H9 (cell line): ENCODE measurements around the gene SLC9A2. TPM values are rescaled to one million over a fixed set of nuclear protein-coding genes. Genes with fewer than 3 reads are reported as not detected.

ENCODE experiments used
- DNase-seq: peaks from one replicate; pipeline ENCODE4 v3.0.0-alpha.2; 2017
- H2AFZ ChIP-seq: one replicate; pipeline ENCODE4 v1.6.1; 2013; ENCODE audit warnings: mild to moderate bottlenecking, low read length, control low read depth, moderate library complexity
- H2AK5ac ChIP-seq: 2 replicates; pipeline ENCODE4 v1.6.1; 2013; ENCODE audit warnings: low read length, control low read depth, mixed read lengths; ENCODE audit not compliant: insufficient read length
- H2BK120ac ChIP-seq: one replicate; pipeline ENCODE4 v1.6.1; 2013; ENCODE audit warnings: low read depth, mild to moderate bottlenecking, low read length, control low read depth, inconsistent platforms; ENCODE audit not compliant: poor library complexity, severe bottlenecking
- H2BK12ac ChIP-seq: 2 replicates; pipeline ENCODE4 v1.6.1; 2013; ENCODE audit warnings: low read length, control low read depth, mixed read lengths, low read depth; ENCODE audit not compliant: insufficient read length
- H2BK15ac ChIP-seq: 2 replicates; pipeline ENCODE4 v1.6.1; 2013; ENCODE audit warnings: low read depth, low read length, control low read depth
- H2BK20ac ChIP-seq: one replicate; pipeline ENCODE4 v1.6.1; 2013; ENCODE audit warnings: low read depth, mild to moderate bottlenecking, low read length, control low read depth, inconsistent platforms; ENCODE audit not compliant: poor library complexity, severe bottlenecking
- H2BK5ac ChIP-seq: 2 replicates; pipeline ENCODE4 v1.6.1; 2013; ENCODE audit warnings: low read length, control low read depth, mixed read lengths; ENCODE audit not compliant: insufficient read length
- H3K14ac ChIP-seq: 2 replicates; pipeline ENCODE4 v1.6.1; 2013; ENCODE audit warnings: low read length, control low read depth; ENCODE audit not compliant: insufficient read depth
- H3K18ac ChIP-seq: 2 replicates; pipeline ENCODE4 v1.6.1; 2013; ENCODE audit warnings: low read depth, mild to moderate bottlenecking, mixed read lengths, low read length, control low read depth; ENCODE audit not compliant: insufficient read length
- H3K23ac ChIP-seq: 2 replicates; pipeline ENCODE4 v1.6.1; 2013; ENCODE audit warnings: low read length, control low read depth, mixed read lengths, low read depth; ENCODE audit not compliant: insufficient read length
- H3K23me2 ChIP-seq: 2 replicates; pipeline ENCODE4 v1.6.1; 2013; ENCODE audit warnings: low read depth, mild to moderate bottlenecking, mixed read lengths, low read length, control low read depth; ENCODE audit not compliant: insufficient read length, poor library complexity, severe bottlenecking
- H3K27ac ChIP-seq: 2 replicates; pipeline ENCODE4 v1.5.1; 2013; ENCODE audit warnings: low read length, control low read depth, mixed read lengths, low read depth; ENCODE audit not compliant: insufficient read length
- H3K27me3 ChIP-seq: 2 replicates; pipeline ENCODE4 v1.6.1; 2013; ENCODE audit warnings: low read length, control low read depth, inconsistent platforms; ENCODE audit not compliant: insufficient read depth
- H3K4ac ChIP-seq: 2 replicates; pipeline ENCODE4 v1.6.1; 2013; ENCODE audit warnings: low read depth, mild to moderate bottlenecking, control low read depth, inconsistent platforms, low read length, moderate library complexity
- H3K4me1 ChIP-seq: 2 replicates; pipeline ENCODE4 v1.6.1; 2013; ENCODE audit warnings: low read length, control low read depth, inconsistent platforms; ENCODE audit not compliant: insufficient read depth
- H3K4me2 ChIP-seq: 2 replicates; pipeline ENCODE4 v1.6.1; 2013; ENCODE audit warnings: low read length, control low read depth, mixed read lengths; ENCODE audit not compliant: insufficient read length, insufficient read depth
- H3K56ac ChIP-seq: 2 replicates; pipeline ENCODE4 v1.6.1; 2013; ENCODE audit warnings: low read depth, mild to moderate bottlenecking, mixed read lengths, low read length, control low read depth; ENCODE audit not compliant: insufficient read length
- H3K79me1 ChIP-seq: 2 replicates; pipeline ENCODE4 v1.6.1; 2013; ENCODE audit warnings: low read depth, mild to moderate bottlenecking, moderate library complexity, low read length, control low read depth, inconsistent platforms; ENCODE audit not compliant: insufficient read depth, poor library complexity, severe bottlenecking
- H3K79me2 ChIP-seq: 2 replicates; pipeline ENCODE4 v1.6.1; 2013; ENCODE audit warnings: low read length, control low read depth, inconsistent platforms; ENCODE audit not compliant: insufficient read depth
- H3K9ac ChIP-seq: 2 replicates; pipeline ENCODE4 v1.6.1; 2013; ENCODE audit warnings: low read length, control low read depth, mixed read lengths; ENCODE audit not compliant: insufficient read length; ENCODE audit errors: extremely low read depth
- H3K9me3 ChIP-seq: one replicate; pipeline ENCODE4 v1.6.1; 2013; ENCODE audit warnings: low read depth, low read length, inconsistent platforms; ENCODE audit not compliant: control insufficient read depth
- H3T11ph ChIP-seq: one replicate; pipeline ENCODE4 v1.6.1; 2013; ENCODE audit warnings: mild to moderate bottlenecking, low read length, control low read depth, inconsistent platforms
- H4K20me1 ChIP-seq: one replicate; pipeline ENCODE4 v1.6.1; 2013; ENCODE audit not compliant: control insufficient read depth, insufficient read length, insufficient read depth
- H4K5ac ChIP-seq: 2 replicates; pipeline ENCODE4 v1.6.1; 2013; ENCODE audit warnings: low read depth, mild to moderate bottlenecking, mixed read lengths, low read length, control low read depth; ENCODE audit not compliant: insufficient read length
- H4K8ac ChIP-seq: replicated peaks from 2 replicates; pipeline ENCODE4 v1.6.1; 2013; ENCODE audit warnings: low read length, control low read depth, mixed read lengths, low read depth; ENCODE audit not compliant: insufficient read length
- H4K91ac ChIP-seq: 2 replicates; pipeline ENCODE4 v1.6.1; 2013; ENCODE audit warnings: low read depth, mild to moderate bottlenecking, moderate library complexity, mixed read lengths, low read length, control low read depth; ENCODE audit not compliant: insufficient read length
- H3K27ac Mint-ChIP-seq, 3 experiments: 2 replicates in 2 of 3; 3 replicates in 1 of 3; pipeline ENCODE4 v1.8.0; 2020 to 2021; ENCODE audit warnings: mixed read lengths in 3 of 3, mild to moderate bottlenecking in 1 of 3, moderate library complexity in 1 of 3
- H3K27me3 Mint-ChIP-seq: 2 replicates; pipeline ENCODE4 v1.8.0; 2021; ENCODE audit warnings: low read depth, mild to moderate bottlenecking, moderate library complexity, mixed read lengths
- H3K36me3 Mint-ChIP-seq, 3 experiments: 2 replicates in 2 of 3; 3 replicates in 1 of 3; pipeline ENCODE4 v1.8.0; 2020 to 2021; ENCODE audit warnings: low read depth in 3 of 3, mixed read lengths in 3 of 3; ENCODE audit not compliant: insufficient read depth in 1 of 3
- H3K4me1 Mint-ChIP-seq, 2 experiments: 2 replicates each; pipeline ENCODE4 v1.8.0; 2020; ENCODE audit warnings: mixed read lengths in 2 of 2
- H3K4me3 Mint-ChIP-seq, 2 experiments: 2 replicates in 1 of 2; 3 replicates in 1 of 2; pipeline ENCODE4 v1.8.0; 2020 to 2021; ENCODE audit warnings: mild to moderate bottlenecking in 2 of 2, mixed read lengths in 2 of 2, moderate library complexity in 1 of 2
- H3K9me3 Mint-ChIP-seq, 2 experiments: 2 replicates in 1 of 2; 3 replicates in 1 of 2; pipeline ENCODE4 v1.8.0; 2020; ENCODE audit warnings: mild to moderate bottlenecking in 2 of 2, mixed read lengths in 2 of 2, moderate library complexity in 1 of 2
- WGBS: extraction: QIAGEN DNeasy Blood & Tissue Kit; methylation state at CpG from one replicate; pipeline ENCODE4 v1.1.7; 2013; ENCODE audit warnings: missing lambda C conversion rate, low lambda C conversion rate, mixed read lengths; ENCODE audit not compliant: insufficient read length; ENCODE audit errors: extremely low coverage; 5-methylcytosine and 5-hydroxymethylcytosine counted together
- total RNA-seq: library from RNA; stranded (reverse); gene quantifications from 2 replicates; pipeline ENCODE4 v1.2.1, GENCODE V29; 2021
- TF ChIP-seq, protein P1 (sequence below): fragments of 200-600 bp; sonication (generic); conservative IDR thresholded peaks from 3 replicates; pipeline ENCODE4 v1.8.0; 2021; ENCODE audit warnings: antibody characterized with exemption, mild to moderate bottlenecking

SLC9A2 gene
- total RNA-seq, 1 experiment from 2014 or later: 0.04 TPM

DNA sequence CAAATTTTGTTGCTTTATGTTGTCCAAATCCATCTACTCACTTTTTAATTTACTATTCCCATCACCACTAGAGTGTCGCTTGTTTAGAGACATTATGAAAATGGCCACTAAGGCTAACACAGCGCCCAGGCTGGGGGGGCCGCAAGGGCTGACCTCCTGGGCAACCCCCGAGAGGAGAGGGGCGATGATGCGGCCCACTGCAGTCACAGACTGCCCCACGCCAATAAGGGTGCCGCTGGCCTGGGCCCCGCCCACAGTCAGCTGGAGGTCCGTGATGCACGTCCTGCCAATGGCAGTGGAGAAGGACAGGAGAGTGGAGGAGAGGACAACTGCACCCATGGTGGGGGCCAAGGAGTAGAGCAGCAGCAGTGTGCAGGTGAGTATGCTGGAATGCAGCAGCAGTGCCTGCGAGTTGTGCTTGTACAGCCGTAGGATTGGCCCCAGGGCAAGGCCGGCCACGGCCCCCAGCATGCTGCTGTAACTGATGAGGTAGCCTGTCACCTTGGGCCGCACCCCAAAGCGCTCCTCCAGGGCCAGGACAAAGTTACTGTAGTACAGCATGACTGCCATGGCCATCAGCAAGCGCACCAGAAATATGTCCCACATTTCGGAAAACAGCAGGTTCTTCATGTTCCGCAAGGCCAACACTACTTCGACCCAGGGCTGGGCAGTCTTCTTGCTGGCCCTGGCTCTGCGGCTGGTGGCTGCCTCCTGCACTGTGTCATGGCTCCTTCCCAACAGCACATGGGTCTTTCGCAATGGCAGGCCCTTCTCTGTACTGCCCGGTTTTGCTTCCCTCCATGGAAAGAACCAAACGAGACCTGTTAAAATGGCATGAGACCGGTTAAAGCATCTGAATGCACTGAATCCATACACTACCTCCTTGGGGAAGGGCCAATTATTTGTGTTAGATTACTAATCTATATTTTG lies 99.3 kb downstream of the SLC9A2 start:
- Histone ChIP-seq H2AFZ (no peak overlapping the region), H3K4me2 (no peak overlapping the region), H3K4me1 (no peaks in the 10 kb centered on the region), H3K79me1 (no peaks in the 10 kb centered on the region), H2BK15ac (no peak overlapping the region), H3K79me2 (no peaks in the 10 kb centered on the region), H4K20me1 (no peaks in the 10 kb centered on the region), H4K91ac (no peak overlapping the region), H4K5ac (no peak overlapping the region), H3K56ac (no peak overlapping the region), H3K23me2 (no peaks in the 10 kb centered on the region), H3K27ac (no peak overlapping the region), H2BK5ac (no peak overlapping the region), H2BK12ac (no peak overlapping the region), H4K8ac (no peak overlapping the region), H2BK20ac (no peak overlapping the region), H3T11ph (no peak overlapping the region), H3K23ac (no peak overlapping the region), H3K4ac (no peak overlapping the region), H3K9ac (no peak overlapping the region), H2BK120ac (no peak overlapping the region), H3K9me3 (no peaks in the 10 kb centered on the region), H3K14ac (no peak overlapping the region), H3K27me3 (no peaks in the 10 kb centered on the region), H2AK5ac (no peak overlapping the region), H3K18ac (no peak overlapping the region)
- Mint-ChIP-seq H3K27ac (no peak overlapping the region), H3K36me3 (peaks cover 26 to 59% (median 43%) of the 10 kb centered on the region in 3 experiments), H3K4me3 (no peak overlapping the region), H3K27me3 (no peaks in the 10 kb centered on the region), H3K9me3 (no peaks in the 10 kb centered on the region), H3K4me1 (no peaks in the 10 kb centered on the region)
- WGBS: no CpG with 5 or more reads among the region's 26 CpGs
- TF ChIP-seq, protein P1, sequence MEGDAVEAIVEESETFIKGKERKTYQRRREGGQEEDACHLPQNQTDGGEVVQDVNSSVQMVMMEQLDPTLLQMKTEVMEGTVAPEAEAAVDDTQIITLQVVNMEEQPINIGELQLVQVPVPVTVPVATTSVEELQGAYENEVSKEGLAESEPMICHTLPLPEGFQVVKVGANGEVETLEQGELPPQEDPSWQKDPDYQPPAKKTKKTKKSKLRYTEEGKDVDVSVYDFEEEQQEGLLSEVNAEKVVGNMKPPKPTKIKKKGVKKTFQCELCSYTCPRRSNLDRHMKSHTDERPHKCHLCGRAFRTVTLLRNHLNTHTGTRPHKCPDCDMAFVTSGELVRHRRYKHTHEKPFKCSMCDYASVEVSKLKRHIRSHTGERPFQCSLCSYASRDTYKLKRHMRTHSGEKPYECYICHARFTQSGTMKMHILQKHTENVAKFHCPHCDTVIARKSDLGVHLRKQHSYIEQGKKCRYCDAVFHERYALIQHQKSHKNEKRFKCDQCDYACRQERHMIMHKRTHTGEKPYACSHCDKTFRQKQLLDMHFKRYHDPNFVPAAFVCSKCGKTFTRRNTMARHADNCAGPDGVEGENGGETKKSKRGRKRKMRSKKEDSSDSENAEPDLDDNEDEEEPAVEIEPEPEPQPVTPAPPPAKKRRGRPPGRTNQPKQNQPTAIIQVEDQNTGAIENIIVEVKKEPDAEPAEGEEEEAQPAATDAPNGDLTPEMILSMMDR: no peak
- no peak for DNase-seq
